K562 (cell line): ENCODE results near the gene RPS6KA2. TPM values are rescaled to one million over a fixed set of nuclear protein-coding genes. Genes with fewer than 3 reads are reported as not detected.

Experiments used
- ATAC-seq: fragments of 200-7000 bp; cut with Tn5 transposase; 3 replicates; pipeline ENCODE4 v1.9.1; 2020; ENCODE audit warnings: moderate library complexity
- BruUV-seq: library from RNA; stranded (reverse); fragments of 400-500 nt; replicated peaks from 2 replicates; lab custom pipeline; 2021; lab: Mats Ljungman, UMichigan
- CTCF ChIA-PET: fragments of 300-600 bp; formaldehyde crosslinking; extraction: SDS; loops from one replicate; lab custom pipeline; 2021; ENCODE audit warnings: low intra/inter-chr PET ratio; lab: Yijun Ruan, JAX
- POLR2A ChIA-PET: fragments of 300-600, 350-650 bp; sonication (Branson Sonifier 250); formaldehyde crosslinking; extraction: SDS; loops from one replicate; lab custom pipeline; 2021; ENCODE audit warnings: antibody characterized with exemption, inconsistent platforms; lab: Yijun Ruan, JAX
- DNase-seq, 4 experiments: peaks; one replicate each; pipeline versions ENCODE4 v3.0.0 to v3.0.0-alpha.2; 2011 to 2018; ENCODE audit warnings: low spot score in 3 of 4, mixed read lengths in 3 of 4; ENCODE audit errors: extremely low read depth in 1 of 4
- FAIRE-seq: peaks from 2 replicates; lab custom pipeline; 2011; peaks lifted over from hg19 to GRCh38; lab: Jason Lieb, UNC
- H2AFZ ChIP-seq: 2 replicates; pipeline ENCODE4 v1.6.0; 2011; ENCODE audit warnings: low read depth, low read length, control low read depth, inconsistent platforms
- H3K27ac ChIP-seq: fragments of 200-600 bp; 3 replicates; pipeline ENCODE4 v1.8.0; 2011; ENCODE audit warnings: low read depth, mild to moderate bottlenecking, control low read depth, inconsistent platforms, low read length, moderate library complexity, mixed read lengths; ENCODE audit errors: extremely low read depth
- H3K27me3 ChIP-seq, 2 experiments: fragments of 300-600 bp in 1 of 2; 2 replicates in 1 of 2; 3 replicates in 1 of 2; pipeline versions ENCODE4 v1.6.0 to v1.8.0; 2011; ENCODE audit warnings: inconsistent platforms in 2 of 2, low read length in 2 of 2, mild to moderate bottlenecking in 1 of 2, mixed read lengths in 1 of 2, moderate library complexity in 1 of 2; ENCODE audit not compliant: control insufficient read depth in 2 of 2, insufficient read depth in 2 of 2
- H3K36me3 ChIP-seq: fragments of 300-600 bp; 3 replicates; pipeline ENCODE4 v1.8.0; 2011; ENCODE audit warnings: mild to moderate bottlenecking, low read length, inconsistent platforms; ENCODE audit not compliant: control insufficient read depth, insufficient read depth
- H3K4me1 ChIP-seq, 2 experiments: fragments of 200-600 bp in 1 of 2; replicated peaks in 1 of 2; 2 replicates in 1 of 2; 3 replicates in 1 of 2; pipeline versions ENCODE4 v1.5.1 to v1.8.0; 2011; ENCODE audit warnings: inconsistent platforms in 2 of 2, low read length in 2 of 2, mild to moderate bottlenecking in 1 of 2, mixed read lengths in 1 of 2, moderate library complexity in 1 of 2; ENCODE audit not compliant: control insufficient read depth in 2 of 2, insufficient read depth in 2 of 2
- H3K4me2 ChIP-seq: 2 replicates; pipeline ENCODE4 v1.6.1; 2011; ENCODE audit warnings: low read length, control low read depth, inconsistent platforms, mixed read lengths; ENCODE audit not compliant: insufficient read depth
- H3K4me3 ChIP-seq: fragments of 200-600 bp; sonication (generic), shearing (Covaris generic); 2 replicates; pipeline ENCODE4 v1.5.1; 2016; ENCODE audit warnings: control low read depth, inconsistent platforms
- H3K79me2 ChIP-seq: fragments of 200-600 bp; 3 replicates; pipeline ENCODE4 v1.8.0; 2011; ENCODE audit warnings: low read length, inconsistent platforms; ENCODE audit not compliant: control insufficient read depth, insufficient read depth
- H3K9ac ChIP-seq, 2 experiments: 2 replicates each; pipeline versions ENCODE4 v1.6.0 to v1.6.1; 2011; ENCODE audit warnings: low read depth in 2 of 2, low read length in 2 of 2, control low read depth in 1 of 2, inconsistent platforms in 1 of 2, mild to moderate bottlenecking in 1 of 2, mixed read lengths in 1 of 2; ENCODE audit not compliant: insufficient read depth in 1 of 2
- H3K9me1 ChIP-seq: one replicate; pipeline ENCODE4 v1.6.0; 2011; ENCODE audit warnings: inconsistent platforms, mild to moderate bottlenecking, low read length, moderate library complexity; ENCODE audit not compliant: control insufficient read depth, insufficient read depth
- H3K9me3 ChIP-seq: replicated peaks from 2 replicates; pipeline ENCODE4 v1.5.1; 2011; ENCODE audit warnings: low read depth, low read length, inconsistent platforms; ENCODE audit not compliant: control insufficient read depth, insufficient read depth
- H4K20me1 ChIP-seq: replicated peaks from 2 replicates; pipeline ENCODE4 v1.6.1; 2011; ENCODE audit warnings: low read length, inconsistent platforms, mixed read lengths; ENCODE audit not compliant: control insufficient read depth, insufficient read depth
- CBX5 ChIP-seq: IDR thresholded peaks from 2 replicates; pipeline ENCODE4 v1.6.1; 2014; ENCODE audit warnings: low read depth, borderline replicate concordance
- E2F8 ChIP-seq: fragments of 450-650 bp; IDR thresholded peaks from 2 replicates; pipeline ENCODE4 v1.7.1; 2018; ENCODE audit warnings: mild to moderate bottlenecking, low read depth; ENCODE audit not compliant: partially characterized antibody
- HNRNPH1 ChIP-seq: fragments of 200-400 bp; formaldehyde crosslinking; optimal IDR thresholded peaks from 2 replicates; pipeline ENCODE3; 2017; ENCODE audit warnings: low read depth, mild to moderate bottlenecking, low read length, moderate library complexity
- RBM25 ChIP-seq: fragments of 200-400 bp; formaldehyde crosslinking; IDR thresholded peaks from 2 replicates; pipeline ENCODE4 v1.6.1; 2018; ENCODE audit warnings: low read length, low read depth, moderate library complexity; ENCODE audit not compliant: severe bottlenecking
- SMAD2 ChIP-seq: fragments of 150-350 bp; IDR thresholded peaks from 2 replicates; pipeline ENCODE4 v1.6.1; 2014; ENCODE audit warnings: low read depth, mild to moderate bottlenecking, low read length
- ZNF444 ChIP-seq: fragments of 250-450 bp; sonication (Bioruptor Pico); IDR thresholded peaks from 2 replicates; pipeline ENCODE4 v1.4.0; 2020; ENCODE audit warnings: mild to moderate bottlenecking, moderate library complexity
- ZNF592 ChIP-seq: fragments of 450-650 bp; IDR thresholded peaks from 2 replicates; pipeline ENCODE4 v1.6.1; 2017; ENCODE audit warnings: antibody characterized with exemption, mild to moderate bottlenecking
- WGBS: fragments of 100-300 bp; shearing (Covaris generic); methylation state at CpG from one replicate; pipeline ENCODE4 v1.1.6; 2016; ENCODE audit warnings: low coverage, mixed read lengths; ENCODE audit not compliant: insufficient coverage; ENCODE audit errors: missing lambda C conversion rate; 5-methylcytosine and 5-hydroxymethylcytosine counted together
- in situ Hi-C: fragments of 300-500 bp; cut with MboI; formaldehyde crosslinking; loops from 4 replicates; pipeline ENCODE4 v1.15.0; 2018; ENCODE audit warnings: inconsistent platforms, mixed read lengths
- intact Hi-C: fragments of 100-400 bp; cut with micrococcal nuclease; formaldehyde crosslinking; loops from 2 replicates; pipeline ENCODE4 v1.14.2; 2022
- polyA plus RNA-seq, 8 experiments: library from polyadenylated mRNA; depleted of rRNA in 4 of 8; stranded (reverse) in 5 of 8; unstranded in 3 of 8; fragments of >200 nt; fragmentation: Nextera tagmentation in 2 of 8; fragmentation: Illumina TruSeq in 1 of 8; extraction: Ambion mirVana in 2 of 8; extraction: Trizol in 1 of 8; gene quantifications; 2 replicates each; pipeline versions ENCODE4 v1.2.1 to v1.2.3, GENCODE V29; 2011 to 2014; ENCODE audit warnings: inconsistent platforms in 1 of 8, missing spikeins in 1 of 8
- total RNA-seq, 7 experiments: library from RNA; depleted of rRNA in 6 of 7; stranded (reverse); fragments of >200 nt in 6 of 7; fragmentation: Illumina TruSeq in 2 of 7; extraction: Trizol in 2 of 7; gene quantifications; 2 replicates each; pipeline versions ENCODE4 v1.2.1 to v1.2.3, GENCODE V29; 2011 to 2021; ENCODE audit warnings: low replicate concordance in 1 of 7

RPS6KA2 gene
- total and polyA plus RNA-seq, 9 of the 15 experiments (the other 6 are each of a cell fraction or from before 2014, with no cell fraction given), result 0.29 to 1.00 (median 0.53) TPM

- no peak overlapping the region for H2AFZ ChIP-seq
- no peak overlapping the region for H3K27ac ChIP-seq
- ChIA-PET CTCF (no interaction called here), POLR2A (no interaction called here)
- TF ChIP-seq HNRNPH1 (no peak), SMAD2 (no peak)
- H4K20me1 ChIP-seq, result peaks cover under 1% of the 10 kb centered on the region
- FAIRE-seq, result no peak
- no peak overlapping the region for H3K4me3 ChIP-seq
- peaks cover 47 to 76% of the 10 kb centered on the region in 2 experiments for H3K27me3 ChIP-seq
- no peaks in the 10 kb centered on the region for H3K36me3 ChIP-seq
- H3K79me2 ChIP-seq, result no peaks in the 10 kb centered on the region
- BruUV-seq, result no TSS peak
- in situ Hi-C loops (no loop called here), intact Hi-C loops (no loop called here)
- under 1% methylated on average over 10 of the region's 10 CpGs for WGBS
- ATAC-seq, result no peak
- no peak overlapping the region for H3K4me2 ChIP-seq
- no peaks in the 10 kb centered on the region for H3K9me3 ChIP-seq
- DNase-seq, result no peak
- H3K9ac ChIP-seq, result no peak overlapping the region
- peaks cover 0 to 3% of the 10 kb centered on the region in 2 experiments; a peak in 1 of 5 replicates for H3K4me1 ChIP-seq
- H3K9me1 ChIP-seq, result no peaks in the 10 kb centered on the region
These were observed 65.2 kb downstream of the RPS6KA2 start for GRCh38 chr6:166561771-166562359.

- in situ Hi-C loops (no loop called here), intact Hi-C loops (no loop called here)
- ATAC-seq (no peak), FAIRE-seq (no peak), DNase-seq (no peak)
- ChIA-PET POLR2A (no interaction called here), CTCF (interaction anchor here (0.6 kb wide), 1 partner anchor 10 kb away, joined by 3 read pairs; no protein-coding TSS in a partner anchor)
- Histone ChIP-seq H3K36me3 (no peaks in the 10 kb centered on the region), H3K9ac (no peak overlapping the region), H3K4me3 (no peak overlapping the region), H2AFZ (no peak overlapping the region), H3K27ac (no peak overlapping the region), H3K4me1 (peaks cover 0 to 3% of the 10 kb centered on the region in 2 experiments; a peak in 1 of 5 replicates), H3K9me3 (no peaks in the 10 kb centered on the region), H4K20me1 (no peaks in the 10 kb centered on the region; the same call in 1 of the 2 replicates), H3K79me2 (no peaks in the 10 kb centered on the region), H3K4me2 (no peak overlapping the region), H3K9me1 (no peaks in the 10 kb centered on the region), H3K27me3 (peaks cover 41 to 72% of the 10 kb centered on the region in 2 experiments)
- BruUV-seq, result no TSS peak
- WGBS, result 0% methylated on average over 3 of the region's 3 CpGs
- TF ChIP-seq CBX5 (no peak), ZNF592 (no peak), RBM25 (no peak), E2F8 (no peak), ZNF444 (CRISPR knock-in tag) (no peak)
These were observed 66.8 kb downstream of the RPS6KA2 start for GRCh38 chr6:166560222-166560621.
